ENCODE measurements around the gene BBS4. TPM values are rescaled to one million over a fixed set of nuclear protein-coding genes. Genes with fewer than 3 reads are reported as not detected.
A peak's percentile ranks its signal among the peaks of the same experiment; 100 is the strongest.
"Not testable (repeated sequence)": the region's sequence is repeated elsewhere in the genome, so short reads cannot be mapped to it uniquely, and the experiment has no call there.

Gene BBS4
- total RNA-seq, result 26.6 TPM

DNA sequence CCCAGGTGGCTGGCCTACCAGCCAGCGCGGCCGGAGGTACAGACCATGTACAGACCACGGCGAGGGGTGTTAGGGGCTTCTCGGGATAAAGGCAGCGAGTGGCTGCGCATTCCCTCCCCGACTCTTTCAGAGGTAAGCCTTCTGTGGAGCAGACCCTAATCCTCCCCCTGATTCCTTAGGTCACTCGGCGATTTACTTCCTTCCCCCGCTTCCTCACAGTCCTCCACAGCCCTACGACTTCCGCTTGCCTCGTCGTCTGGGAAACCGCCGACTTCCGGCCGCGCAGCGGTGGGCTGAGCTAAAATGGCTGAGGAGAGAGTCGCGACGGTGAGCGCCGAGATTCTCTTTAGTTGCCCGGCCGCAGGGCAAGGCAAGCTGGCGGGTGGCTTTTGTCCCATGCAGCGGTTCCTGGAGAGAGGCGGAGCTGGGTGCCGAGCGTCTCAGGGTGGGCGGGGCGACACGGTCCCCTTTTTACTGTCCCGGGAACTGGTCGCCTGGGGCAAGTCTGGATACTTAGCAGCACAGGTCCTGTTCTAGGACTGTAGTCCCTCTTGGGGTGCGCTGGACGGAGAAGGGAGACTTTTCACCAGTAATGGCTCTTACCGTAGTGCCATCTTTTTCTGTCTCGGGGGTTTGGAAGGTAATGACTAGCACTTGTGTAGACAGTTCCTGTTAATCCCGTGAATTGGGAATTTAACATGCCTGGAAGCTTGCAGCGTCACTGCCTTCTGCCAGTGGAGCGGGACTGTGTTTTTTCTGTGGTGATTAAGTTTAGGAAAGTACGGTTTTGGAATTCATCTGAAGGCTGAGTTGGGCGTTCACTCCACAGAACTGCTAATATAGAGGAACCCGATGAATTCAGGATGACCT is at the start of gene BBS4, which contains the start of gene HIGD2B:
TSS of gene BBS4 (plus strand) at position 283 of the 870 bp plus-strand sequence. CDS start at position 304, 21 bp downstream.
TSS of gene HIGD2B (minus strand) at position 258 of the 870 bp plus-strand sequence. CDS start 9,808 bp downstream, outside the sequence.
- H3K4me3 ChIP-seq (ENCODE audit: low read length in 3 of 3), result peak within 1 kb of the TSS; percentile 78 to 99 (median 93)
- H3K9me3 ChIP-seq (ENCODE audit: control insufficient read depth in 3 of 3, low read length in 3 of 3), result no peaks in the 10 kb centered on the region
- peak within 1 kb of the TSS; percentile 83 to 89 (median 88) for H3K9ac ChIP-seq (ENCODE audit: low read depth in 1 of 3, low read length in 3 of 3)
- H3K36me3 ChIP-seq (ENCODE audit: control insufficient read depth in 3 of 3, insufficient read depth in 3 of 3, low read length in 3 of 3), result no peaks in the 10 kb centered on the region
- H3K27me3 ChIP-seq (ENCODE audit: control insufficient read depth in 3 of 3, insufficient read depth in 3 of 3, low read length in 3 of 3), result no peaks in the 10 kb centered on the region
- H3K27ac ChIP-seq (ENCODE audit: low read depth, low read length), result peak within 1 kb of the TSS; percentile 95
- peaks cover 4 to 10% (median 8%) of the 10 kb centered on the region in 3 donors for H3K4me1 ChIP-seq (ENCODE audit: control insufficient read depth in 3 of 3, insufficient read depth in 3 of 3, low read length in 3 of 3)

- not testable (repeated sequence) for H3K27me3 ChIP-seq (ENCODE audit: control insufficient read depth in 3 of 3, insufficient read depth in 3 of 3, low read length in 3 of 3); H3K36me3 ChIP-seq (ENCODE audit: control insufficient read depth in 3 of 3, insufficient read depth in 3 of 3, low read length in 3 of 3); H3K27ac ChIP-seq (ENCODE audit: low read depth, low read length); H3K9me3 ChIP-seq (ENCODE audit: control insufficient read depth in 3 of 3, low read length in 3 of 3); H3K4me1 ChIP-seq (ENCODE audit: control insufficient read depth in 3 of 3, insufficient read depth in 3 of 3, low read length in 3 of 3)
- Histone ChIP-seq H3K4me3 (ENCODE audit: low read length in 3 of 3) (peak overlapping the region in 1 of 3 donors; percentile 63), H3K9ac (ENCODE audit: low read depth in 1 of 3, low read length in 3 of 3) (peak overlapping the region in 1 of 3 donors; percentile 25)
Observed at GRCh38 chr15:72636519-72637282, 49.3 kb upstream of the BBS4 start.

DNA sequence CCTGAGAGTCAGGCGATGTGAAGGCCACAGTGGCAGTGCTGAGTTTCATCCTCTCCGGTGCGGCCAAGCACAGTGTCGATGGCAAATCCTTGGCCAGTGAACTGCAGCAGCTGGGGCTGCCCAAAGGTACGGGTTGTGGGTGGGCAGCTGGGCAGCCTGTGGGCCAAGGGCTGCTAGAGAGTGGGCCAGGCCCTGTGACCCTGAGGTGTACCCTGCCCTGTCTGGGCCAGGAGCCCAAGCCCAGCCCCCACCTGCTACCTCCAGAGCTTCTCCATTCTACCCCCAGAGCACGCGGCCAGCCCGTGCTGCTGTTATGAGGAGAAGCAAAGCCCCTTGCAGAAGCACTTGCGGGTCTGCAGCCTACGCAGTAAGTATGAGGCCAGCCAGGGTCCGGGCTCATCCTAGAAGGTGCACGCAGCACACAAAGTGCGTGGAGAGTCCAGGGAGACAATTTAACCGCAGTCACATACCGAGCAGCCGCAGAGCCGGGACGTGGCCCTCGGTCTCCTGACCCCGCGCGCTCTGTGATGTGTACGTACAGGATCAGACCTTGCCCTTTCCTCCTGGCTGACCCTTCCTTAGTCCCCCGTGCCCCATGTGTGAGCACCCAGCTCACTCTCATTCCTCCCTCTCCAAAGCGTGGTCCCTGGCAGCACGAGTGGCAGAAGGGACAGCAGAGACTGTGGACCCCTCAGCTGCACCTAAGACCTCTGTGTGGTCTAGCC is 46.1 kb upstream of the BBS4 start:
- not testable (repeated sequence) for H3K27ac ChIP-seq (ENCODE audit: low read depth, low read length); H3K36me3 ChIP-seq (ENCODE audit: control insufficient read depth in 3 of 3, insufficient read depth in 3 of 3, low read length in 3 of 3); H3K9me3 ChIP-seq (ENCODE audit: control insufficient read depth in 3 of 3, low read length in 3 of 3); H3K4me1 ChIP-seq (ENCODE audit: control insufficient read depth in 3 of 3, insufficient read depth in 3 of 3, low read length in 3 of 3); H3K27me3 ChIP-seq (ENCODE audit: control insufficient read depth in 3 of 3, insufficient read depth in 3 of 3, low read length in 3 of 3); H3K9ac ChIP-seq (ENCODE audit: low read depth in 1 of 3, low read length in 3 of 3); H3K4me3 ChIP-seq (ENCODE audit: low read length in 3 of 3)

- H3K36me3 ChIP-seq (ENCODE audit: control insufficient read depth in 3 of 3, insufficient read depth in 3 of 3, low read length in 3 of 3); H3K9ac ChIP-seq (ENCODE audit: low read depth in 1 of 3, low read length in 3 of 3); H3K9me3 ChIP-seq (ENCODE audit: control insufficient read depth in 3 of 3, low read length in 3 of 3); H3K27ac ChIP-seq (ENCODE audit: low read depth, low read length); H3K27me3 ChIP-seq (ENCODE audit: control insufficient read depth in 3 of 3, insufficient read depth in 3 of 3, low read length in 3 of 3); H3K4me3 ChIP-seq (ENCODE audit: low read length in 3 of 3); H3K4me1 ChIP-seq (ENCODE audit: control insufficient read depth in 3 of 3, insufficient read depth in 3 of 3, low read length in 3 of 3): not testable (repeated sequence)
Observed at GRCh38 chr15:72642271-72642670, 43.7 kb upstream of the BBS4 start.

GRCh38 chr15:72648631-72649253 is 37.3 kb upstream of the BBS4 start:
- not testable (repeated sequence) for H3K4me3 ChIP-seq (ENCODE audit: low read length in 3 of 3); H3K27ac ChIP-seq (ENCODE audit: low read depth, low read length); H3K9ac ChIP-seq (ENCODE audit: low read depth in 1 of 3, low read length in 3 of 3); H3K27me3 ChIP-seq (ENCODE audit: control insufficient read depth in 3 of 3, insufficient read depth in 3 of 3, low read length in 3 of 3); H3K4me1 ChIP-seq (ENCODE audit: control insufficient read depth in 3 of 3, insufficient read depth in 3 of 3, low read length in 3 of 3); H3K9me3 ChIP-seq (ENCODE audit: control insufficient read depth in 3 of 3, low read length in 3 of 3); H3K36me3 ChIP-seq (ENCODE audit: control insufficient read depth in 3 of 3, insufficient read depth in 3 of 3, low read length in 3 of 3)

DNA sequence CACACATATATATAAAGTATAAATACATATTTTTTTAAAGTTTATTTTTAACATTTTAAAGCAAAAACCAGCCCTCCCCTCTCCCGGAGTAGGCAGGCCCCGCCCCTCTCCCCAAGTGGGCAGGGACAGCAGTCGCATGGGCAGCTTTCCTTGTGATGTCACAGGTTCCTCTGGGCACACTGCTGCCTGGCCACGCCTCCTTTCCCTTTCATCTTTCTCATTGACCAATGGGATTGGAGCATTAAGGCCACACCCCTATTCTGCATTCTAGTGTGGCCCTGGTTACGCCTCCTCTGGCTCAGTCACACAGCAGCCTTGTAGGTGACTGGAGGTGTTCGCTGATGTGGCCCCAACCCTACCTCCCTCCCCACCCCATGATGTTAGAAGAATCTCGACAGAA is 31.6 kb upstream of the BBS4 start, which contains the start of gene GOLGA6B:
TSS of gene GOLGA6B (plus strand) at position 301 of the 400 bp plus-strand sequence. CDS start at position 342, 41 bp downstream.
- H3K9ac ChIP-seq (ENCODE audit: low read depth in 1 of 3, low read length in 3 of 3); H3K36me3 ChIP-seq (ENCODE audit: control insufficient read depth in 3 of 3, insufficient read depth in 3 of 3, low read length in 3 of 3); H3K4me3 ChIP-seq (ENCODE audit: low read length in 3 of 3); H3K27ac ChIP-seq (ENCODE audit: low read depth, low read length); H3K9me3 ChIP-seq (ENCODE audit: control insufficient read depth in 3 of 3, low read length in 3 of 3); H3K27me3 ChIP-seq (ENCODE audit: control insufficient read depth in 3 of 3, insufficient read depth in 3 of 3, low read length in 3 of 3); H3K4me1 ChIP-seq (ENCODE audit: control insufficient read depth in 3 of 3, insufficient read depth in 3 of 3, low read length in 3 of 3): not testable (repeated sequence)

GRCh38 chr15:72656014-72656413 is 30.0 kb upstream of the BBS4 start:
- H3K36me3 ChIP-seq (ENCODE audit: control insufficient read depth in 3 of 3, insufficient read depth in 3 of 3, low read length in 3 of 3); H3K4me3 ChIP-seq (ENCODE audit: low read length in 3 of 3); H3K27me3 ChIP-seq (ENCODE audit: control insufficient read depth in 3 of 3, insufficient read depth in 3 of 3, low read length in 3 of 3); H3K9me3 ChIP-seq (ENCODE audit: control insufficient read depth in 3 of 3, low read length in 3 of 3); H3K27ac ChIP-seq (ENCODE audit: low read depth, low read length); H3K9ac ChIP-seq (ENCODE audit: low read depth in 1 of 3, low read length in 3 of 3); H3K4me1 ChIP-seq (ENCODE audit: control insufficient read depth in 3 of 3, insufficient read depth in 3 of 3, low read length in 3 of 3): not testable (repeated sequence)

- not testable (repeated sequence) for H3K4me1 ChIP-seq (ENCODE audit: control insufficient read depth in 3 of 3, insufficient read depth in 3 of 3, low read length in 3 of 3); H3K27ac ChIP-seq (ENCODE audit: low read depth, low read length); H3K36me3 ChIP-seq (ENCODE audit: control insufficient read depth in 3 of 3, insufficient read depth in 3 of 3, low read length in 3 of 3); H3K9ac ChIP-seq (ENCODE audit: low read depth in 1 of 3, low read length in 3 of 3); H3K4me3 ChIP-seq (ENCODE audit: low read length in 3 of 3); H3K27me3 ChIP-seq (ENCODE audit: control insufficient read depth in 3 of 3, insufficient read depth in 3 of 3, low read length in 3 of 3); H3K9me3 ChIP-seq (ENCODE audit: control insufficient read depth in 3 of 3, low read length in 3 of 3)
Observed at GRCh38 chr15:72661081-72661480, 24.9 kb upstream of the BBS4 start.

GRCh38 chr15:72663931-72664330 is 22.1 kb upstream of the BBS4 start:
- H3K36me3 ChIP-seq (ENCODE audit: control insufficient read depth in 3 of 3, insufficient read depth in 3 of 3, low read length in 3 of 3); H3K9me3 ChIP-seq (ENCODE audit: control insufficient read depth in 3 of 3, low read length in 3 of 3); H3K4me3 ChIP-seq (ENCODE audit: low read length in 3 of 3); H3K27ac ChIP-seq (ENCODE audit: low read depth, low read length); H3K4me1 ChIP-seq (ENCODE audit: control insufficient read depth in 3 of 3, insufficient read depth in 3 of 3, low read length in 3 of 3); H3K9ac ChIP-seq (ENCODE audit: low read depth in 1 of 3, low read length in 3 of 3); H3K27me3 ChIP-seq (ENCODE audit: control insufficient read depth in 3 of 3, insufficient read depth in 3 of 3, low read length in 3 of 3): not testable (repeated sequence)

Data from skeletal muscle tissue (tissue), 4 donors.